Esophagus muscularis mucosa (tissue), 4 donors: ENCODE measurements around the gene PIN1.

ENCODE experiments used
- EP300 ChIP-seq: sonication (generic); formaldehyde crosslinking; IDR thresholded peaks from one replicate; pipeline ENCODE4 v1.6.1; 2017; ENCODE audit warnings: antibody characterized with exemption
- POLR2A ChIP-seq: fragments of 450-650 bp; IDR thresholded peaks from one replicate; pipeline ENCODE4 v1.6.1; 2017; ENCODE audit warnings: antibody characterized with exemption, moderate library complexity, mild to moderate bottlenecking, low read depth
- POLR2AphosphoS5 ChIP-seq, 2 donors: sonication (generic); formaldehyde crosslinking; IDR thresholded peaks; one replicate each; pipeline ENCODE4 v1.6.1; 2017; ENCODE audit warnings: antibody characterized with exemption in 2 of 2
- TF ChIP-seq, protein P1 (sequence below), 3 experiments: fragments of 200-600 bp in 2 of 3; fragments of 450-650 bp in 1 of 3; sonication (generic) in 2 of 3; IDR thresholded peaks; one replicate each; pipeline ENCODE4 v1.5.1; 2017 to 2019; ENCODE audit warnings: antibody characterized with exemption in 3 of 3, mild to moderate bottlenecking in 2 of 3, moderate library complexity in 1 of 3

- no peak for TF ChIP-seq POLR2A
- TF ChIP-seq, protein P1, sequence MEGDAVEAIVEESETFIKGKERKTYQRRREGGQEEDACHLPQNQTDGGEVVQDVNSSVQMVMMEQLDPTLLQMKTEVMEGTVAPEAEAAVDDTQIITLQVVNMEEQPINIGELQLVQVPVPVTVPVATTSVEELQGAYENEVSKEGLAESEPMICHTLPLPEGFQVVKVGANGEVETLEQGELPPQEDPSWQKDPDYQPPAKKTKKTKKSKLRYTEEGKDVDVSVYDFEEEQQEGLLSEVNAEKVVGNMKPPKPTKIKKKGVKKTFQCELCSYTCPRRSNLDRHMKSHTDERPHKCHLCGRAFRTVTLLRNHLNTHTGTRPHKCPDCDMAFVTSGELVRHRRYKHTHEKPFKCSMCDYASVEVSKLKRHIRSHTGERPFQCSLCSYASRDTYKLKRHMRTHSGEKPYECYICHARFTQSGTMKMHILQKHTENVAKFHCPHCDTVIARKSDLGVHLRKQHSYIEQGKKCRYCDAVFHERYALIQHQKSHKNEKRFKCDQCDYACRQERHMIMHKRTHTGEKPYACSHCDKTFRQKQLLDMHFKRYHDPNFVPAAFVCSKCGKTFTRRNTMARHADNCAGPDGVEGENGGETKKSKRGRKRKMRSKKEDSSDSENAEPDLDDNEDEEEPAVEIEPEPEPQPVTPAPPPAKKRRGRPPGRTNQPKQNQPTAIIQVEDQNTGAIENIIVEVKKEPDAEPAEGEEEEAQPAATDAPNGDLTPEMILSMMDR (IDR thresholded peaks at IDR 0.05): no peak
- TF ChIP-seq POLR2AphosphoS5 (IDR thresholded peaks at IDR 0.05): no peak
- TF ChIP-seq EP300: no peak
Observed at GRCh38 chr19:9786342-9786741, 48.8 kb upstream of the PIN1 start.
